ENCODE measurements around the gene MRPL23.

Gene MRPL23

DNA sequence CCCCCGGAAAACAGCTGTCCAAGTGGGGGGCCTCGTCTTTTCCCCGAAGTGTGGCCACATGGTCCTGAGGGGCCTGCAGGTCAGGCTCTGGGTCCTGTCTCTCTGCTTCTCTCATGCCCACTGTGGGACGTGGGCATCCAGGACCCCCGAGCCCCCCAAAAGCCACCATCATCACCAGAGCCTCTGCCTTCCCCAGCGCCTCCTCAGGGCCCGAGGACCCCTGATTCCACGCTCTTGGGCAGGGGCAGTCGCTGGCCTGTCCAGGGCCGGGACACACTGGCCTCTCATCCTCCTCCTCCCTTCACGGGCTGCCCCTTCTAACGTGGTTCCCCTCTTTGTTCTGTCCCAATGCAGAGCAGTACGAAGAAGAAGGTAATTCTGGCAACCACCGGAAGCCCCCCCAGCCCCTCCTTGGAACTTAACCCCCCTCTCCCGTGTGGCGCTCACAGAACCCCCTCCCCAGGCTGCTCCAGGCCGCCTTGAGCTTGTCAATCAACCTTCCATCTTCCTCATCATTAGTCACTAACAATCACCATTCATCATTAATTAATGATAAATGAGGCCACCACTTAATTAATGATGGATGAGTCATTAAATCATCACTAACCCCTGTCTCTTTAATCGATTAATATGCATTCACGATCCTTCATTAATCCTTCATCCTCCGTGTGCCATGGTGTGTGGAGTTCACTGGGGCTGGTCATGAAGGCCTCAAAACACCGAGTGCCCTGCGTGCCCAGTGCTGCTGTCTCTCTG lies 23.8 kb upstream of the MRPL23 start:
- TF ChIP-seq ZFX (IDR thresholded peaks at IDR 0.05), result no peak
- TF ChIP-seq, protein P1, sequence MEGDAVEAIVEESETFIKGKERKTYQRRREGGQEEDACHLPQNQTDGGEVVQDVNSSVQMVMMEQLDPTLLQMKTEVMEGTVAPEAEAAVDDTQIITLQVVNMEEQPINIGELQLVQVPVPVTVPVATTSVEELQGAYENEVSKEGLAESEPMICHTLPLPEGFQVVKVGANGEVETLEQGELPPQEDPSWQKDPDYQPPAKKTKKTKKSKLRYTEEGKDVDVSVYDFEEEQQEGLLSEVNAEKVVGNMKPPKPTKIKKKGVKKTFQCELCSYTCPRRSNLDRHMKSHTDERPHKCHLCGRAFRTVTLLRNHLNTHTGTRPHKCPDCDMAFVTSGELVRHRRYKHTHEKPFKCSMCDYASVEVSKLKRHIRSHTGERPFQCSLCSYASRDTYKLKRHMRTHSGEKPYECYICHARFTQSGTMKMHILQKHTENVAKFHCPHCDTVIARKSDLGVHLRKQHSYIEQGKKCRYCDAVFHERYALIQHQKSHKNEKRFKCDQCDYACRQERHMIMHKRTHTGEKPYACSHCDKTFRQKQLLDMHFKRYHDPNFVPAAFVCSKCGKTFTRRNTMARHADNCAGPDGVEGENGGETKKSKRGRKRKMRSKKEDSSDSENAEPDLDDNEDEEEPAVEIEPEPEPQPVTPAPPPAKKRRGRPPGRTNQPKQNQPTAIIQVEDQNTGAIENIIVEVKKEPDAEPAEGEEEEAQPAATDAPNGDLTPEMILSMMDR (conservative IDR thresholded peaks at IDR 0.05), result no peak

DNA sequence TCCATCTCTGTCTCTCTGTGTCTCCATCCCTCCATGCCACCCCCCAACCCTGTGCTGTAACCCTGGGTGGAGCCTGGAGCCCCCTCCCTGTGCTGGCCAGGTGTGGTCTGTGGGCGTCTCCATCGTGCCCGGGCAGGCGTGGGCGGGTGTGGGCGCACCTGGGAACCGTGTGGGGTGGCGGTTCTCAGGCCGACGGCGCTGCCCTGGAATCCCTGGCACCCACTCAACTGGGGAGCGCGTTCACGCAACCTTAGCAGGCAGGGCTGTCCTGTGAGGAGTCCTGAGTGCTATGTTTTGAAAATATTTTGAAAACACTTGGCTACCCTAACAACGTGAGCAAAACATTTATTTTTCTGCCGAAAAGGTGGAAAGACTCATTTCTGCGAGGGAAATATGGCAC lies 23.0 kb upstream of the MRPL23 start:
- H3K27ac ChIP-seq, result no peak overlapping the region
- TF ChIP-seq ZFX (IDR thresholded peaks at IDR 0.05), result no peak
- TF ChIP-seq, protein P1 (conservative IDR thresholded peaks at IDR 0.05), result no peak

More for the DNA sequence above, 23.8 kb upstream of the MRPL23 start:
- no peak overlapping the region for H3K27ac ChIP-seq

DNA sequence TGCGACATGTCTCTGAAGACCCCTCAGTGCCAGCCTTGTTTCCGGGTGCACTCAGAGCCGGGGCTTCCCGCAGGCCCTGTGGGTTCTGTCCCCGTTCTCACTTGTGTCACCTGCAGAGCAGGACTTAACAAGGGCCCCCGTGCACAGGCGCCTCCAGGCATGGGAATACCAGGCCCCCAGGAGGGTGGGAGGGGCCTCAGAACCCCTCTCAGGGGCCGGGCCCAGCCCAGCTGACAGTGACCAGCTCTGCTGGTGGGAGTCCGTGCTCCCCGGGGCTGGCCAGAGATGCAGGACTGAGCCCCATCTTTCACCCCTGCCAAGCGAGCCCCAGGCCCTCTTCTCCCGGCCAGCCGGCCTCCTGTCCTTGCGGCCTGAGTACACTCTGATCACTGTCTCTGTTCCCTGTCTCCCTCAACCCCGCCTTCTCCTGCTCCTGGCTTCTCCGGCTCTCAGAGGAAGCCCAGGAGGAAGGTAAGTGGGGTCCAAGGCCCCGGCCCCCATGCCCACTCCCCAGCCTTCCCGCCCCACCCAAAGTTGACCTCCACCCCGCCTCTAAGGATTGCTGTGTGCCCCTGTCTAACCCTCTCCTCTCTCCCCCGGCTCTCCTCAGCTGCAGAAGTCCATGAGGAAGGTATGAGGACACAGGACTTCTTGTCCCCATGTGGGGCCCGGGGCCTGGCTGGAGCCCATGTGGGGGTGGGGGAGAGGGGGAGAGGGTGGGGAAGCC lies 22.3 kb upstream of the MRPL23 start:
- H3K27ac ChIP-seq, result no peak overlapping the region
- TF ChIP-seq, protein P1 (conservative IDR thresholded peaks at IDR 0.05), result no peak
- no peak for TF ChIP-seq ZFX (IDR thresholded peaks at IDR 0.05)

DNA sequence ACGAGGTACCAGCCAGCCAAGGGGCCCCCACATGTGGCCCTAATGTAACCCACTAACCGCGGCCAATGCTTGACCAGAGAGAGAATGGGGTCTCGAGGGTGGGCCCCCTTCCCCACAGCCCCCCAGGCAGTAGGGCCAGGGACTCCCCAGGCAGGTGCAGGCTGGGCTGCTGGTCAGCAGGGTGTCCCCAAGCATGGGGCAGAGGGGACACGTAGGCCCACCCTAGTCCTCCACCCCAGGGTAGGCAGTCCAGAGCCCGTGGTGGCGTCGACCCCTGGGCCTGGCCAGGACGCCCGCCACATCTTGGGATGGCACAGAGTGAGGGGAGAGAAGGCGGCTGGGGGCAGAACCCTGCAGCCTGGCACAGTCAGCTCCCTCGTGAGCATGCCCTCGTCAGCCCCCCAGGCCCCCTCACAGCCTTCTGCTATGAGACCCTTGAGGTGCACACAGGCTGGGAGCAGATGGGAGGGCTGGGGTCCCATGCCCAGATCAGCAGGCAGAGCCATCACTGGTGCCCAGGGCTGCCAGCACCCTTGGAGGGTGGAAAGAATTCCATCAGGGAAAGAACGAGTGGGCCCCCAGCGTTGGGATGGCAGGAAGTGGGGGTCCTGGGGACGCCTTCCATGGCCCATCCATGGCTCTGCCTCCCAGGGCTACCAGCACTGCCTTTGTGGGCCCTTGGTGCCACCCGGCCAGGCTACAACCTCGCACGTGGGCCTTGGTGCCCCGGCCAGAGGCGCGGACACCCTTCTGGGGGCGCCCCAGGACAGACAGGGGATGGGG lies 21.6 kb upstream of the MRPL23 start:
- TF ChIP-seq, protein P1 (conservative IDR thresholded peaks at IDR 0.05), result no peak
- TF ChIP-seq ZFX (IDR thresholded peaks at IDR 0.05), result no peak
- H3K27ac ChIP-seq, result no peak overlapping the region

DNA sequence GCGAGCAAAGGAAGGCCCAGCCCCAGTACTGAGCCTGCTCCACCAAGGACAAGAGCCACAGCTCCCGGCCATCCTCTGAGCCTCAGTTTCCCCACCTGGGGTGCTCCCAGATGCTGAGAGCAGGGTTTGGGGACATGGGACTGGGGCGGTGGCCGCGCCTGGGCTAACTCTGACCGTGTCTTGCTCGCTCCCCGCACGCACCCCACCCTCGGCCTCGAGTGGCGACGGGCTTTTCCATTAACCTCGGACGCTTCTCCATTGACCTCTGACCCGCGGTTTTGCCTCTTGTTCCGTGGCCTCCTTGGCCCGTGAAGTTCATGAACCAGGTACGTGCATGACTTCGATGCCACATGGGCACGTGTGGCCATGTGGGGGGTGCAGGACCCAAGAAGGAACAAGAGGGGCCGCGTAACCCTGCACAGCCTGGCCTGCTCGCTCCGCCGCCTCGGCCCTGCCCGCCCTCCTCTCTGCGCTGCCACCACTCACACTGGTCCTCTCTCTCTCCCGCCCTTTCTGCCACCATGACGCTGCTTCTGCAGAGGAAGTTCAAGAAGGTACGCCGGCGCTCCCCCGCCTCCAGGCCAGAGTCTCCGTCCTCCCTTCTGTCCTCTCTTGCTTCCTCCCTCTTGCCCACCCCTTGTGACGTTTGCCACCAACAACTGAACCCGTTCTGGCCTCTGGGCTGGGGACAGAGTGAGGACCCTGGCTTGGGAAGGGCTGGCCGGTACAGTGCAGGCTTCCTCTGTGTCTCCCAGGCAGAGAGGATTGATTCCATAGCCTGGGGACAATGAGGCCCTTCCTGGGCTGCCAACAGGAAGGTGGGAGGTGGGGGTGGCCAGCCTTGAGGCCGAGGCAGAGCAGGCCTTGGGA lies 20.7 kb upstream of the MRPL23 start:
- H3K27ac ChIP-seq, result no peak overlapping the region
- TF ChIP-seq, protein P1 (conservative IDR thresholded peaks at IDR 0.05), result no peak
- no peak for TF ChIP-seq ZFX (IDR thresholded peaks at IDR 0.05)

DNA sequence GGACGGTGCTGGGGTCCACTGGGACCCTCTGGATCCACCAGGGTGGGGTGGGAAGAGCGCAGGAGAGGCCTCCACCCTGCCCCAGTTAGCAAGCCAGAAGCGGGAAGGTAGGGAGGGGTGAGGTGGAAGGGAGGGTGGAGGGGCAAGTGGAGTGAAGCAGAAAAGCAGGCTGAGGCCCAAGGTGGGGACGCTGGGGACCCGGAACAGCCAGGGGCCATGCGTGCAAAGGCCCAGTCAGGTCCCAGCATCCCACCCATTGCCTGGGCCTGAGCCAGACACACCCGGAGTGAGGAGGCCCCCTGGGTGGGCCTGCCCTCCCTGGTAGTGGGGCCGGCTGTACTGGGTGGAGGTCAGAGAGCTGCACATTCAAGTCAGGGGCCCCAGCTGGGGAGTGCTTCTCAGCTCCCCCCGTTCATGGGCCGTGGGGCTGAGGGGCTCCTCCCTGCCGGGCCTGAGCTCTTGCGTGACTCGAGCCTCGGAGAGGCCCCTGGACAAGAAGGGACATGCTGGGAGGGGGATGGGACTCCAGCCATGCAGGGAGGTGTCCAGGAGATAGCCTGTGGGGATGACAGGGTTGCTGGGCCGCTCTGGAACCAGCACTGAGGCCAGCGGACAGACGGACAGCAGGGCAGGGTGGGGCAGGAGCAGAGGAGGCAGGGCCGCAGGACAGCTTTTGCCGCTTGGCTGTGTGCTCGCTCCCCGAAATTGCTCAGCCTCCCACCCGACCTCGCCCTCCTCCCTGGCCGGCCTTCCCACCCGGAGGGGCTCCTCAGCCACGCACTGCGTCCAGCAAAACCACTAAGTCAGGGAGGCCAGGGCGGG lies 19.9 kb upstream of the MRPL23 start:
- no peak for TF ChIP-seq ZFX (IDR thresholded peaks at IDR 0.05)
- TF ChIP-seq, protein P1 (conservative IDR thresholded peaks at IDR 0.05), result no peak
- H3K27ac ChIP-seq, result no peak overlapping the region

All from C4-2B (cell line).